Esophagus squamous epithelium (tissue), 5 donors: ENCODE measurements around the gene COL8A2. TPM values are rescaled to one million over a fixed set of nuclear protein-coding genes. Genes with fewer than 3 reads are reported as not detected.
A peak's percentile ranks its signal among the peaks of the same experiment; 100 is the strongest.

ENCODE experiments used
- DNase-seq: peaks from one replicate; lab custom pipeline; 2025; lab: John Stamatoyannopoulos, UW
- H3K27ac ChIP-seq, 4 donors: fragments of 200-600 bp; sonication (generic); one replicate each; pipeline ENCODE4 v1.5.1; 2016 to 2019; ENCODE audit warnings: mild to moderate bottlenecking in 1 of 4
- H3K27me3 ChIP-seq, 4 donors: fragments of 200-600 bp; sonication (generic); 1 replicate in 3 of 4; 2 replicates in 1 of 4; pipeline versions ENCODE4 v1.5.1 to v1.6.0; 2017 to 2021; ENCODE audit warnings: antibody characterized with exemption in 1 of 4
- H3K36me3 ChIP-seq, 3 donors: fragments of 200-600 bp; sonication (generic); one replicate each; pipeline ENCODE4 v1.5.1; 2016 to 2019
- H3K4me1 ChIP-seq, 3 donors: fragments of 200-600 bp; sonication (generic); one replicate each; pipeline ENCODE4 v1.5.1; 2017 to 2019
- H3K4me3 ChIP-seq, 4 donors: fragments of 200-600 bp; sonication (generic); 1 replicate in 3 of 4; 2 replicates in 1 of 4; pipeline ENCODE4 v1.5.1; 2016 to 2019; ENCODE audit warnings: mild to moderate bottlenecking in 2 of 4, moderate library complexity in 1 of 4
- H3K9me3 ChIP-seq, 3 donors: fragments of 200-600 bp; sonication (generic); one replicate each; pipeline ENCODE4 v1.5.1; 2016 to 2019
- CTCF ChIP-seq, 6 experiments: fragments of 450-650 bp in 4 of 6; fragments of 200-600 bp in 2 of 6; sonication (generic) in 2 of 6; IDR thresholded peaks; one replicate each; pipeline ENCODE4 v1.5.1; 2016 to 2019; ENCODE audit warnings: antibody characterized with exemption in 6 of 6, mild to moderate bottlenecking in 4 of 6, moderate library complexity in 4 of 6
- POLR2A ChIP-seq, 4 donors: fragments of 450-650 bp; IDR thresholded peaks; one replicate each; pipeline ENCODE4 v1.6.1; 2017; ENCODE audit warnings: antibody characterized with exemption in 4 of 4, mild to moderate bottlenecking in 4 of 4, moderate library complexity in 3 of 4
- WGBS, 2 donors: methylation state at CpG; one replicate each; pipeline ENCODE4 v1.1.5; 2018; 5-methylcytosine and 5-hydroxymethylcytosine counted together
- intact Hi-C: fragments of 100-400 bp; cut with DNase I; formaldehyde crosslinking; loops from one replicate; pipeline ENCODE4 v1.15.0; 2022
- total RNA-seq, 4 donors: library from RNA; depleted of rRNA; stranded (reverse); fragments of >200 nt; gene quantifications; one replicate each; pipeline ENCODE4 v1.1.0, GENCODE V29; 2016
- donor health status: DM: yes; HTN: yes; CAD: no.

COL8A2 gene
- total RNA-seq, 4 donors from 2014 or later: 4.0 to 7.4 (median 5.1) TPM

GRCh38 chr1:36126797-36127500 lies 1.9 kb upstream of the COL8A2 start:
- TF ChIP-seq CTCF (IDR thresholded peaks at IDR 0.05) (no peak), POLR2A (IDR thresholded peaks at IDR 0.05) (no peak)
- no peak overlapping the region for H3K4me3 ChIP-seq

GRCh38 chr1:36126005-36126716 lies 1.1 kb upstream of the COL8A2 start:
- TF ChIP-seq POLR2A (IDR thresholded peaks at IDR 0.05) (no peak), CTCF (IDR thresholded peaks at IDR 0.05) (no peak)
- DNase-seq: no peak
- Histone ChIP-seq H3K27ac (peak overlapping the region in 1 of 4 donors; percentile 81), H3K4me1 (peaks cover 5 to 34% (median 7%) of the 10 kb centered on the region in 3 donors), H3K9me3 (no peaks in the 10 kb centered on the region), H3K27me3 (peaks cover 0 to 18% (median 0%) of the 10 kb centered on the region in 4 donors), H3K4me3 (peak overlapping the region in 1 of 4 donors; percentile 74), H3K36me3 (no peaks in the 10 kb centered on the region)
- intact Hi-C loops: no loop called here
- WGBS, 2 donors: 73 to 78% methylated on average over 21 of the region's 21 CpGs

More at GRCh38 chr1:36126797-36127500, 1.9 kb upstream of the COL8A2 start:
- Histone ChIP-seq H3K27me3 (peaks cover 0 to 18% (median 0%) of the 10 kb centered on the region in 4 donors), H3K9me3 (no peaks in the 10 kb centered on the region), H3K36me3 (no peaks in the 10 kb centered on the region), H3K4me1 (peaks cover 5 to 34% (median 7%) of the 10 kb centered on the region in 3 donors), H3K27ac (no peak overlapping the region)
- WGBS, 2 donors: 35 to 57% methylated on average over 3 of the region's 7 CpGs
- no peak for DNase-seq
- intact Hi-C loops: no loop called here

DNA sequence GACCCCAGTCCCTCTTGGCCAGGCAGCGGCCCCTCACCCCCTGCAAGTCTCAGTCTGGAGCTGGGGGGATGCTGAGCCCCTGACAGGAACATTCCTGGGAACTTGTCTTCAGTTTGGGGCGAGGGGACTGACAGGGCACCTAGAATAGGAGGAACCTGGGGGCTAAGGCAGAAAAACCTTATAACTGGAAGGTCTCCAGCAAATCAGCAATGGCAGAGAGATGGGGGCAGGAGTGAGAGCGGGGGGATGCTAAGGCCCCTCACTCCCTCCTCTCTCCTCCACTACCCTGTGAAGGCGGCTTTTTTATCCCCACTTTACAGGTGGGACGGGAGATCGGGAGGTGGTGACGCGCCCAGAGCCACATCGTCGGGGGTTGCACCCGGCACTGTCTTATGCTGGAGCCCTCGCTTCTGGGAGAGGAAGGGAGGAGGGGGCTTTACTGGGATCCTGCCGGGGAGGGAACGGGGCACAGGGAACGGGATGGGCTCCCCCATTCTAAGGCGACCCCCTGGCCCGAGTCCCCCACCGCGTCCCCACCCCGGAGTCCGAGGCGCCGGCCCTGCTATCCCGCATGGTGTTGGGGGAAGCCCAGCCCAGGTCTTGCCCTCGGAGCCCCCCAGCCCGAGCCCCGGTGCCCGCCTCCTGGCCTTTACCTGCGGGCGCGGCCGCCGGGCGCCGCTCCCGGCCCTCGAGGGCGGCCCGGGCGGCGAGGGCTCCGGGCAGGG lies 456 bp downstream of the COL8A2 start:
- intact Hi-C loops: no loop called here
- 65% methylated on average over 11 of the region's 42 CpGs; no CpG with 5 or more reads in 1 of the 2 donors for WGBS, 2 donors
- H3K27me3 ChIP-seq: peaks cover 0 to 18% (median 0%) of the 10 kb centered on the region in 4 donors
- no peak for DNase-seq
- TF ChIP-seq CTCF (IDR thresholded peaks at IDR 0.05) (no peak), POLR2A (IDR thresholded peaks at IDR 0.05) (no peak)
- no peaks in the 10 kb centered on the region for H3K9me3 ChIP-seq
- H3K36me3 ChIP-seq: no peaks in the 10 kb centered on the region
- peaks cover 5 to 40% (median 7%) of the 10 kb centered on the region in 3 donors for H3K4me1 ChIP-seq
- peak overlapping the region; percentile 41 to 74 (median 48) for H3K4me3 ChIP-seq
- H3K27ac ChIP-seq: peak overlapping the region; percentile 26 to 81 (median 65)

GRCh38 chr1:36123356-36123755 lies 1.7 kb downstream of the COL8A2 start:
- no peaks in the 10 kb centered on the region for H3K36me3 ChIP-seq
- H3K9me3 ChIP-seq: no peaks in the 10 kb centered on the region
- DNase-seq: no peak
- intact Hi-C loops: no loop called here
- H3K4me3 ChIP-seq: peak overlapping the region in 1 of 4 donors; percentile 5
- no peak for TF ChIP-seq CTCF (IDR thresholded peaks at IDR 0.05)
- TF ChIP-seq POLR2A (IDR thresholded peaks at IDR 0.05): no peak
- peaks cover 5 to 45% (median 7%) of the 10 kb centered on the region in 3 donors for H3K4me1 ChIP-seq
- peaks cover 0 to 18% (median 0%) of the 10 kb centered on the region in 4 donors for H3K27me3 ChIP-seq
- H3K27ac ChIP-seq: peak overlapping the region in 3 of 4 donors; percentile 6 to 81 (median 42)
- WGBS, 2 donors: 44 to 56% methylated on average over 5 to 8 of the region's 8 CpGs
